GM12878 (cell line): ENCODE data around the gene KIZ. TPM values are rescaled to one million over a fixed set of nuclear protein-coding genes. Genes with fewer than 3 reads are reported as not detected.

Source experiments
- ATAC-seq: fragments of 200-7000 bp; cut with Tn5 transposase; 3 replicates; pipeline ENCODE4 v1.9.1; 2020; ENCODE audit warnings: mild to moderate bottlenecking, moderate library complexity
- Bru-seq: library from RNA; stranded (reverse); fragments of 400-500 nt; gene quantifications from one replicate; lab custom pipeline; 2021; lab: Mats Ljungman, UMichigan
- BruChase-seq, 2 experiments: library from RNA; stranded (reverse); fragments of 400-500 nt; gene quantifications; one replicate each; lab custom pipeline; 2021; lab: Mats Ljungman, UMichigan
- BruUV-seq: library from RNA; stranded (reverse); fragments of 400-500 nt; replicated peaks from 2 replicates; lab custom pipeline; 2021; lab: Mats Ljungman, UMichigan
- CTCF ChIA-PET: fragments of 300-600 bp; sonication (Branson Sonifier 250); formaldehyde crosslinking; extraction: SDS; loops from one replicate; lab custom pipeline; 2021; ENCODE audit warnings: inconsistent platforms; lab: Yijun Ruan, JAX
- POLR2A ChIA-PET: fragments of 350-600 bp; formaldehyde crosslinking; extraction: SDS; loops from one replicate; lab custom pipeline; 2021; ENCODE audit warnings: inconsistent platforms; lab: Charles Lee
- RAD21 ChIA-PET: fragments of 300-600 bp; sonication (Branson Sonifier 250); formaldehyde crosslinking; loops from one replicate; lab custom pipeline; 2023; ENCODE audit warnings: antibody characterized with exemption; ENCODE audit not compliant: unreplicated experiment; lab: Charles Lee
- SMC1A ChIA-PET: fragments of 300-600 bp; sonication (Branson Sonifier 250); formaldehyde crosslinking; loops from one replicate; lab custom pipeline; 2023; ENCODE audit not compliant: unreplicated experiment, uncharacterized antibody; lab: Charles Lee
- DNase-seq: peaks from one replicate; pipeline ENCODE4 v3.0.0-alpha.2; 2011; ENCODE audit warnings: low read depth, low spot score
- FAIRE-seq: peaks from 3 replicates; lab custom pipeline; 2011; peaks lifted over from hg19 to GRCh38; lab: Jason Lieb, UNC
- H2AFZ ChIP-seq: 2 replicates; pipeline ENCODE4 v1.6.0; 2011; ENCODE audit warnings: low read depth, low read length, control low read depth; ENCODE audit not compliant: control insufficient read depth
- H3K27ac ChIP-seq: 2 replicates; pipeline ENCODE4 v1.5.1; 2011; ENCODE audit warnings: control low read depth; ENCODE audit not compliant: control insufficient read depth, insufficient read depth
- H3K27me3 ChIP-seq, 2 experiments: replicated peaks in 1 of 2; 2 replicates each; pipeline versions ENCODE4 v1.6.0 to v1.6.1; 2011; ENCODE audit warnings: low read length in 1 of 2; ENCODE audit not compliant: control insufficient read depth in 2 of 2, insufficient read depth in 2 of 2
- H3K36me3 ChIP-seq, 2 experiments: 2 replicates each; pipeline ENCODE4 v1.5.1; 2011; ENCODE audit warnings: low read length in 1 of 2; ENCODE audit not compliant: control insufficient read depth in 2 of 2, insufficient read depth in 2 of 2
- H3K4me1 ChIP-seq: 2 replicates; pipeline ENCODE4 v1.6.1; 2011; ENCODE audit warnings: mild to moderate bottlenecking, low read length, moderate library complexity, mixed read lengths; ENCODE audit not compliant: control insufficient read depth, insufficient read depth
- H3K4me2 ChIP-seq: 2 replicates; pipeline ENCODE4 v1.6.0; 2011; ENCODE audit warnings: control low read depth; ENCODE audit not compliant: control insufficient read depth, insufficient read depth
- H3K4me3 ChIP-seq: fragments of 200-600 bp; sonication (generic); 2 replicates; pipeline ENCODE4 v1.5.1; 2016
- H3K79me2 ChIP-seq: 2 replicates; pipeline ENCODE4 v1.6.0; 2011; ENCODE audit warnings: low read length; ENCODE audit not compliant: control insufficient read depth, insufficient read depth
- H3K9ac ChIP-seq: 2 replicates; pipeline ENCODE4 v1.8.0; 2011; ENCODE audit warnings: low read length, control low read depth, mixed read lengths; ENCODE audit not compliant: control insufficient read depth, insufficient read depth
- H3K9me3 ChIP-seq: replicated peaks from 3 replicates; pipeline ENCODE4 v1.5.1; 2011; ENCODE audit warnings: mild to moderate bottlenecking, low read length; ENCODE audit not compliant: control insufficient read depth, insufficient read depth
- H4K20me1 ChIP-seq: 2 replicates; pipeline ENCODE4 v1.6.0; 2011; ENCODE audit not compliant: control insufficient read depth, insufficient read depth
- CHD2 ChIP-seq: IDR thresholded peaks from 2 replicates; pipeline ENCODE4 v1.6.1; 2011; ENCODE audit warnings: low read depth, low read length, improper control_type of control experiment, borderline replicate concordance
- CUX1 ChIP-seq: IDR thresholded peaks from 2 replicates; pipeline ENCODE4 v1.6.1; 2012; ENCODE audit warnings: improper control_type of control experiment, low read depth, low read length; ENCODE audit not compliant: insufficient replicate concordance
- EGR1 ChIP-seq, 2 experiments: IDR thresholded peaks; 1 replicate in 1 of 2; 2 replicates in 1 of 2; pipeline ENCODE4 v1.6.1; 2011 to 2012; ENCODE audit warnings: low read depth in 2 of 2, low read length in 2 of 2, borderline replicate concordance in 1 of 2, mild to moderate bottlenecking in 1 of 2, moderate library complexity in 1 of 2
- MAX ChIP-seq: IDR thresholded peaks from 2 replicates; pipeline ENCODE4 v1.6.1; 2012; ENCODE audit warnings: low read depth, low read length, improper control_type of control experiment
- NRF1 ChIP-seq: conservative IDR thresholded peaks from 2 replicates; pipeline ENCODE4 v1.6.1; 2011; ENCODE audit warnings: mild to moderate bottlenecking, low read depth, low read length, improper control_type of control experiment
- POLR2A ChIP-seq: IDR thresholded peaks from 2 replicates; pipeline ENCODE4 v1.6.1; 2011; ENCODE audit warnings: low read depth, mild to moderate bottlenecking, low read length
- POLR2AphosphoS2 ChIP-seq: IDR thresholded peaks from 2 replicates; pipeline ENCODE4 v1.6.1; 2011; ENCODE audit warnings: low read depth, mild to moderate bottlenecking, low read length, improper control_type of control experiment, moderate library complexity
- POLR2AphosphoS5 ChIP-seq: IDR thresholded peaks from 2 replicates; pipeline ENCODE4 v1.6.1; 2011; ENCODE audit warnings: mild to moderate bottlenecking, low read length, inconsistent platforms
- POU2F2 ChIP-seq: IDR thresholded peaks from 3 replicates; pipeline ENCODE4 v1.6.1; 2011; ENCODE audit warnings: low read depth, mild to moderate bottlenecking, low read length, borderline replicate concordance
- SPI1 ChIP-seq: IDR thresholded peaks from 2 replicates; pipeline ENCODE4 v1.6.1; 2011; ENCODE audit warnings: low read depth, mild to moderate bottlenecking, low read length, moderate library complexity, borderline replicate concordance; ENCODE audit not compliant: insufficient read depth
- TCF3 ChIP-seq: IDR thresholded peaks from 2 replicates; pipeline ENCODE4 v1.6.1; 2012; ENCODE audit warnings: low read depth, mild to moderate bottlenecking, low read length, borderline replicate concordance; ENCODE audit not compliant: insufficient read depth
- YY1 ChIP-seq: IDR thresholded peaks from 2 replicates; pipeline ENCODE4 v1.6.1; 2011; ENCODE audit warnings: low read depth, mild to moderate bottlenecking, low read length
- WGBS: methylation state at CpG from one replicate; pipeline ENCODE4 v1.1.6; 2016; ENCODE audit warnings: low lambda C conversion rate; ENCODE audit not compliant: insufficient replicate concordance, insufficient coverage; ENCODE audit errors: missing lambda C conversion rate; 5-methylcytosine and 5-hydroxymethylcytosine counted together
- in situ Hi-C: fragments of 300-500 bp; cut with MboI; formaldehyde crosslinking; loops from 9 replicates; pipeline ENCODE4 v1.14.3; 2018; ENCODE audit warnings: mixed read lengths
- intact Hi-C: fragments of 100-400 bp; cut with micrococcal nuclease; formaldehyde crosslinking; loops from one replicate; pipeline ENCODE4 v1.14.2; 2022; ENCODE audit not compliant: unreplicated experiment
- long read RNA-seq, 2 experiments: library from polyadenylated mRNA; unstranded; transcript quantifications; one replicate each; pipeline ENCODE4 v2.0.0, GENCODE V29; 2019 to 2020
- polyA minus RNA-seq, 3 experiments: library from RNA; depleted of rRNA, polyadenylated mRNA; stranded (reverse); fragments of >200 nt; gene quantifications; 2 replicates each; pipeline ENCODE4 v1.2.3, GENCODE V29; 2011
- polyA plus RNA-seq, 11 experiments: library from polyadenylated mRNA; depleted of rRNA in 4 of 11; unstranded in 6 of 11; stranded (reverse) in 5 of 11; fragments of >200 nt; fragmentation: Nextera tagmentation in 4 of 11; fragmentation: Illumina TruSeq in 1 of 11; extraction: Ambion mirVana in 4 of 11; extraction: Trizol in 1 of 11; gene quantifications; 1 replicate in 1 of 11; 2 replicates in 10 of 11; pipeline versions ENCODE4 v1.2.1 to v1.2.3, GENCODE V29; 2011 to 2016; ENCODE audit warnings: inconsistent platforms in 2 of 11, missing spikeins in 2 of 11, low read depth in 1 of 11
- total RNA-seq, 4 experiments: library from RNA; depleted of rRNA in 3 of 4; stranded (reverse); fragments of >200 nt in 3 of 4; fragmentation: Illumina TruSeq in 1 of 4; extraction: Trizol in 1 of 4; gene quantifications; 2 replicates each; pipeline versions ENCODE4 v1.2.1 to v1.2.3, GENCODE V29; 2013 to 2021

KIZ gene
- 43.5 and 46.5 TPM in 2 replicates for total RNA-seq (2013; cell fraction: nucleolus; rRNA removed)
- total RNA-seq (2014; rRNA removed), result 5.0 and 6.0 TPM in 2 replicates
- total RNA-seq (2014; rRNA removed; fragmentation: Illumina TruSeq; extraction: Trizol), result 9.4 and 9.9 TPM in 2 replicates
- total RNA-seq (2021), result 6.8 and 11.4 TPM in 2 replicates
- 77.5 TPM for polyA plus RNA-seq (2011; ENCODE audit: low read depth)
- 11.0 and 17.3 TPM in 2 replicates for polyA plus RNA-seq (2011; rRNA removed)
- 4.4 and 5.6 TPM in 2 replicates for polyA plus RNA-seq (2011; cell fraction: cytosol; rRNA removed)
- polyA plus RNA-seq (2011; cell fraction: nucleus; rRNA removed), result 14.9 and 20.8 TPM in 2 replicates
- polyA plus RNA-seq (2012), result 11.9 and 14.1 TPM in 2 replicates
- 8.3 and 11.1 TPM in 2 replicates for polyA plus RNA-seq (2014; fragmentation: Illumina TruSeq; extraction: Trizol)
- polyA plus RNA-seq (2014; fragmentation: Nextera tagmentation; extraction: Ambion mirVana), result 1 to 10 TPM; 2.7 to 4.5 TPM
- polyA plus RNA-seq (2014; rRNA removed), result 5.3 and 7.0 TPM in 2 replicates
- polyA plus RNA-seq (2016; fragmentation: Nextera tagmentation; extraction: Ambion mirVana), result 1 to 10 TPM; 7.7 to 8.2 TPM
- 4.1 and 10.0 TPM in 2 replicates for polyA minus RNA-seq (2011; rRNA and poly(A)+ RNA removed)
- 2.0 and 4.1 TPM in 2 replicates for polyA minus RNA-seq (2011; cell fraction: cytosol; rRNA and poly(A)+ RNA removed)
- 7.1 and 7.9 TPM in 2 replicates for polyA minus RNA-seq (2011; cell fraction: nucleus; rRNA and poly(A)+ RNA removed)
- Bru-seq, nascent RNA, result percentile 63 among the genes with signal in this experiment
- BruChase-seq, experiment 1, labeled RNA remaining after a 6-hour chase, result percentile 59 among the genes with signal in this experiment
- BruChase-seq, experiment 2, labeled RNA remaining after a 2-hour chase, result percentile 63 among the genes with signal in this experiment
- long read RNA-seq, experiment 1, partial matches to known transcripts, result 0 of 7 reads
- long read RNA-seq, experiment 1, other reads (novel, unspliced or antisense), result 3 of 7 reads
- long read RNA-seq, experiment 2, transcript KIZ-210 (13 exons, 2,130 nt), result major isoform, 38 of 62 reads
- long read RNA-seq, experiment 2, partial matches to known transcripts, result 8 of 62 reads
- long read RNA-seq, experiment 2, other reads (novel, unspliced or antisense), result 16 of 62 reads

- RAD21 ChIA-PET, result interaction anchor here (0.8 to 2.1 kb wide), 3 partner anchors 10 to 1075 kb away, joined by 3 to 8 read pairs (median 4); no protein-coding TSS in a partner anchor
- in situ Hi-C loops, result no loop called here
- Histone ChIP-seq H2AFZ (peak within 1 kb of the TSS; percentile 98), H3K4me1 (peaks cover 2% of the 10 kb centered on the region; the same call in 1 of the 2 replicates), H3K27ac (peak within 1 kb of the TSS; percentile 59), H3K27me3 (no peaks in the 10 kb centered on the region), H3K4me2 (peak within 1 kb of the TSS; percentile 81), H3K4me3 (peak within 1 kb of the TSS; percentile 75), H3K9ac (peak within 1 kb of the TSS; percentile 78), H3K36me3 (no peaks in the 10 kb centered on the region), H4K20me1 (no peaks in the 10 kb centered on the region), H3K9me3 (no peaks in the 10 kb centered on the region), H3K79me2 (no peaks in the 10 kb centered on the region; the same call in 1 of the 2 replicates)
- intact Hi-C loops, result loop anchor here (10.0 kb wide), 1 partner anchor 179 kb away; the partner anchor contains the start of gene XRN2
- BruUV-seq, result no TSS peak
- SMC1A ChIA-PET, result interaction anchor here (0.7 to 1.4 kb wide), 6 partner anchors 9 to 1098 kb away, joined by 3 to 5 read pairs (median 4); partner anchors contain the start of gene XRN2
- CTCF ChIA-PET, result interaction anchor here (0.7 to 1.8 kb wide), 4 partner anchors 10 to 159 kb away, joined by 3 to 8 read pairs (median 3); no protein-coding TSS in a partner anchor
- ATAC-seq (peak; percentile 99), FAIRE-seq (peak; percentile 93), DNase-seq (peak; percentile 77)
- POLR2A ChIA-PET, result no interaction called here
- 2% methylated on average over 44 of the region's 66 CpGs for WGBS
- peak in 1 of 2 experiments; percentile 10; a peak in 1 of 3 replicates for TF ChIP-seq EGR1 (IDR thresholded peaks at IDR 0.05; ENCODE audit: borderline replicate concordance in 1 of 2, low read depth in 2 of 2, low read length in 2 of 2)
- peak; percentile 58; the same call in 1 of the 2 replicates for TF ChIP-seq MAX
- 0 out of 2 replicates have a peak, but pooled peaks have one; percentile 10 for TF ChIP-seq NRF1
- TF ChIP-seq TCF3, result 0 out of 2 replicates have a peak, but pooled peaks have one; percentile 26
- peak; percentile 72 for TF ChIP-seq POLR2AphosphoS5
- TF ChIP-seq CUX1, result no peak
- peak; percentile 64 for TF ChIP-seq CHD2
- TF ChIP-seq POLR2AphosphoS2, result peak; percentile 79; the same call in 1 of the 2 replicates
- TF ChIP-seq POLR2A, result peak; percentile 98
- TF ChIP-seq YY1, result 0 out of 2 replicates have a peak, but pooled peaks have one; percentile 43
- peak; percentile 69; the same call in 2 of the 3 replicates for TF ChIP-seq POU2F2
- TF ChIP-seq SPI1, result no peak
Observed at GRCh38 chr20:21125849-21126580, at the start of gene KIZ. KIZ (plus strand) TSS chr20:21126082; CDS start chr20:21126116, 34 bp downstream.
